Left renal cortex interstitium (tissue), 4 donors: ENCODE data around the gene CNR1. TPM values are rescaled to one million over a fixed set of nuclear protein-coding genes. Genes with fewer than 3 reads are reported as not detected.

ENCODE experiments used
- polyA plus RNA-seq, 4 donors: library from polyadenylated mRNA; unstranded; fragments of 120-200 nt; gene quantifications; one replicate each; pipeline ENCODE4 v1.2.1, GENCODE V29; 2013; ENCODE audit not compliant: insufficient read length in 4 of 4

The CNR1 gene
- polyA plus RNA-seq, 4 donors, result 0.87 to 2.0 (median 1.2) TPM

Other genes with a start within 250 kb of the CNR1 start
- gene SPACA1, start 118.5 kb downstream of the CNR1 start, polyA plus RNA-seq, result not detected